Prostate gland (tissue), 2 donors: Measurements from ENCODE around the gene MSL3. TPM values are rescaled to one million over a fixed set of nuclear protein-coding genes. Genes with fewer than 3 reads are reported as not detected.

ENCODE experiments used
- DNase-seq: peaks from one replicate; pipeline ENCODE4 v3.0.0-alpha.2; 2019; ENCODE audit warnings: low spot score
- H3K27ac ChIP-seq, 2 donors: fragments of 200-600 bp; sonication (generic); 2 replicates each; pipeline ENCODE4 v1.5.1; 2017 to 2019
- H3K27me3 ChIP-seq: fragments of 200-600 bp; sonication (generic); replicated peaks from 2 replicates; pipeline ENCODE4 v1.5.1; 2019; ENCODE audit not compliant: insufficient read depth
- H3K36me3 ChIP-seq, 2 donors: fragments of 200-600 bp; sonication (generic); 1 replicate in 1 of 2; 2 replicates in 1 of 2; pipeline versions ENCODE4 v1.5.1 to v1.8.1; 2017 to 2019
- H3K4me1 ChIP-seq: fragments of 200-600 bp; sonication (generic); replicated peaks from 2 replicates; pipeline ENCODE4 v1.5.1; 2019
- H3K4me3 ChIP-seq, 2 donors: fragments of 200-600 bp; sonication (generic); 2 replicates each; pipeline ENCODE4 v1.5.1; 2017 to 2019
- H3K9me3 ChIP-seq: fragments of 200-600 bp; sonication (generic); 2 replicates; pipeline ENCODE4 v1.5.1; 2017
- CTCF ChIP-seq, 4 experiments: fragments of 200-600 bp in 2 of 4; fragments of 450-650 bp in 2 of 4; sonication (generic) in 2 of 4; IDR thresholded peaks; 1 replicate in 3 of 4; 2 replicates in 1 of 4; pipeline ENCODE4 v1.5.1; 2016 to 2019; ENCODE audit warnings: antibody characterized with exemption in 4 of 4, mild to moderate bottlenecking in 2 of 4, moderate library complexity in 2 of 4
- POLR2A ChIP-seq: fragments of 450-650 bp; IDR thresholded peaks from one replicate; pipeline ENCODE4 v1.6.1; 2016; ENCODE audit warnings: antibody characterized with exemption, mild to moderate bottlenecking
- POLR2AphosphoS5 ChIP-seq: sonication (generic); formaldehyde crosslinking; IDR thresholded peaks from one replicate; pipeline ENCODE4 v1.6.1; 2017; ENCODE audit warnings: antibody characterized with exemption
- WGBS: methylation state at CpG from one replicate; pipeline ENCODE4 v1.1.5; 2018; 5-methylcytosine and 5-hydroxymethylcytosine counted together
- intact Hi-C: fragments of 100-400 bp; cut with DNase I; formaldehyde crosslinking; loops from one replicate; pipeline ENCODE4 v1.14.2; 2022
- total RNA-seq, 2 donors: library from RNA; depleted of rRNA; stranded (reverse); fragments of >200 nt; gene quantifications; one replicate each; pipeline ENCODE4 v1.1.0, GENCODE V29; 2016

Gene MSL3
- total RNA-seq, 2 donors from 2014 or later, result 13.4 to 34.8 TPM

- no peak for DNase-seq
- TF ChIP-seq POLR2AphosphoS5 (no peak), CTCF (IDR thresholded peaks at IDR 0.05) (no peak), POLR2A (no peak)
- Histone ChIP-seq H3K9me3 (no peaks in the 10 kb centered on the region), H3K4me1 (no peaks in the 10 kb centered on the region), H3K27me3 (no peaks in the 10 kb centered on the region), H3K36me3 (no peaks in the 10 kb centered on the region), H3K27ac (no peak overlapping the region), H3K4me3 (no peak overlapping the region)
- intact Hi-C loops, result no loop called here
- WGBS, result 67% methylated on average over 2 of the region's 2 CpGs
These were observed 55.3 kb downstream of the MSL3 start for GRCh38 chrX:11813341-11813740.

Other genes starting within 250 kb of the MSL3 start
- gene ARHGAP6, start 92.3 kb upstream of the MSL3 start, total RNA-seq, result 10 to 100 TPM; 72.6 to 73.7 TPM